ENCODE measurements around the gene PIP4K2A.

The PIP4K2A gene

GRCh38 chr10:22643775-22644174 lies 70.6 kb downstream of the PIP4K2A start:
- Histone ChIP-seq H4K20me1 (ENCODE audit: insufficient read depth, low read length, poor library complexity, severe bottlenecking) (peaks cover 76% of the 10 kb centered on the region), H3K36me3 (ENCODE audit: insufficient read depth, low read length) (no peaks in the 10 kb centered on the region), H3K9me3 (ENCODE audit: insufficient read depth, low read depth, low read length) (no peaks in the 10 kb centered on the region), H2AFZ (ENCODE audit: low read length) (no peak overlapping the region), H3K79me2 (ENCODE audit: insufficient read depth, low read length) (peaks cover 94% of the 10 kb centered on the region), H3K9ac (ENCODE audit: low read depth, low read length, poor library complexity, severe bottlenecking) (no peak overlapping the region), H3K4me3 (ENCODE audit: low read length, poor library complexity, severe bottlenecking) (no peak overlapping the region), H3K27me3 (ENCODE audit: insufficient read depth, low read length, poor library complexity, severe bottlenecking) (no peaks in the 10 kb centered on the region), H3F3A (ENCODE audit: low read depth) (peaks cover 7% of the 10 kb centered on the region; the same call in 1 of the 2 replicates), H3K4me2 (ENCODE audit: low read depth, low read length, poor library complexity, severe bottlenecking) (no peak overlapping the region), H3K9me2 (replicated peaks; ENCODE audit: low read depth, low read length) (no peaks in the 10 kb centered on the region), H3K4me1 (ENCODE audit: insufficient read depth, low read length, poor library complexity, severe bottlenecking) (peaks cover 43% of the 10 kb centered on the region)
- no peak for TF ChIP-seq CTCF (conservative IDR thresholded peaks at IDR 0.05; ENCODE audit: low read length)
- no peak for TF ChIP-seq EZH2phosphoT487 (IDR thresholded peaks at IDR 0.05; ENCODE audit: borderline replicate concordance)

GRCh38 chr10:22643116-22643515 lies 71.3 kb downstream of the PIP4K2A start:
- Histone ChIP-seq H2AFZ (ENCODE audit: low read length) (no peak overlapping the region), H3K36me3 (ENCODE audit: insufficient read depth, low read length) (no peaks in the 10 kb centered on the region), H3K79me2 (ENCODE audit: insufficient read depth, low read length) (peaks cover 94% of the 10 kb centered on the region), H3K9ac (ENCODE audit: low read depth, low read length, poor library complexity, severe bottlenecking) (no peak overlapping the region), H3K4me1 (ENCODE audit: insufficient read depth, low read length, poor library complexity, severe bottlenecking) (peaks cover 40% of the 10 kb centered on the region), H3K9me2 (replicated peaks; ENCODE audit: low read depth, low read length) (no peaks in the 10 kb centered on the region), H3K9me3 (ENCODE audit: insufficient read depth, low read depth, low read length) (no peaks in the 10 kb centered on the region), H4K20me1 (ENCODE audit: insufficient read depth, low read length, poor library complexity, severe bottlenecking) (peaks cover 76% of the 10 kb centered on the region), H3K4me2 (ENCODE audit: low read depth, low read length, poor library complexity, severe bottlenecking) (no peak overlapping the region), H3K4me3 (ENCODE audit: low read length, poor library complexity, severe bottlenecking) (no peak overlapping the region), H3K27me3 (ENCODE audit: insufficient read depth, low read length, poor library complexity, severe bottlenecking) (no peaks in the 10 kb centered on the region), H3F3A (ENCODE audit: low read depth) (peaks cover under 1% of the 10 kb centered on the region; the same call in 1 of the 2 replicates)
- no peak for TF ChIP-seq CTCF (conservative IDR thresholded peaks at IDR 0.05; ENCODE audit: low read length)
- no peak for TF ChIP-seq EZH2phosphoT487 (IDR thresholded peaks at IDR 0.05; ENCODE audit: borderline replicate concordance)

GRCh38 chr10:22641743-22642142 lies 72.6 kb downstream of the PIP4K2A start:
- Histone ChIP-seq H3K36me3 (ENCODE audit: insufficient read depth, low read length) (no peaks in the 10 kb centered on the region), H4K20me1 (ENCODE audit: insufficient read depth, low read length, poor library complexity, severe bottlenecking) (peaks cover 73% of the 10 kb centered on the region), H3K9ac (ENCODE audit: low read depth, low read length, poor library complexity, severe bottlenecking) (no peak overlapping the region), H3K4me1 (ENCODE audit: insufficient read depth, low read length, poor library complexity, severe bottlenecking) (peaks cover 36% of the 10 kb centered on the region), H2AFZ (ENCODE audit: low read length) (no peak overlapping the region), H3K9me2 (replicated peaks; ENCODE audit: low read depth, low read length) (no peaks in the 10 kb centered on the region), H3K27me3 (ENCODE audit: insufficient read depth, low read length, poor library complexity, severe bottlenecking) (no peaks in the 10 kb centered on the region), H3F3A (ENCODE audit: low read depth) (no peaks in the 10 kb centered on the region), H3K9me3 (ENCODE audit: insufficient read depth, low read depth, low read length) (no peaks in the 10 kb centered on the region), H3K4me2 (ENCODE audit: low read depth, low read length, poor library complexity, severe bottlenecking) (no peak overlapping the region), H3K79me2 (ENCODE audit: insufficient read depth, low read length) (peaks cover 94% of the 10 kb centered on the region), H3K4me3 (ENCODE audit: low read length, poor library complexity, severe bottlenecking) (no peak overlapping the region)
- TF ChIP-seq CTCF (conservative IDR thresholded peaks at IDR 0.05; ENCODE audit: low read length) (no peak), EZH2phosphoT487 (IDR thresholded peaks at IDR 0.05; ENCODE audit: borderline replicate concordance) (no peak)

Data from Loucy (cell line).